Activated naive CD4-positive, alpha-beta T cell treated with anti-CD3 and anti-CD28 coated beads, Interleukin-2, amount 10 ng/mL, durations not matched to agents 5 hours and 36 hours (primary cell): Measurements from ENCODE around the gene SATL1. TPM values are rescaled to one million over a fixed set of nuclear protein-coding genes. Genes with fewer than 3 reads are reported as not detected.

Experiments
- total RNA-seq, 2 experiments: library from RNA; stranded (reverse); gene quantifications; one replicate each; pipeline ENCODE4 v1.2.3, GENCODE V29; 2021

SATL1 gene, protein sequence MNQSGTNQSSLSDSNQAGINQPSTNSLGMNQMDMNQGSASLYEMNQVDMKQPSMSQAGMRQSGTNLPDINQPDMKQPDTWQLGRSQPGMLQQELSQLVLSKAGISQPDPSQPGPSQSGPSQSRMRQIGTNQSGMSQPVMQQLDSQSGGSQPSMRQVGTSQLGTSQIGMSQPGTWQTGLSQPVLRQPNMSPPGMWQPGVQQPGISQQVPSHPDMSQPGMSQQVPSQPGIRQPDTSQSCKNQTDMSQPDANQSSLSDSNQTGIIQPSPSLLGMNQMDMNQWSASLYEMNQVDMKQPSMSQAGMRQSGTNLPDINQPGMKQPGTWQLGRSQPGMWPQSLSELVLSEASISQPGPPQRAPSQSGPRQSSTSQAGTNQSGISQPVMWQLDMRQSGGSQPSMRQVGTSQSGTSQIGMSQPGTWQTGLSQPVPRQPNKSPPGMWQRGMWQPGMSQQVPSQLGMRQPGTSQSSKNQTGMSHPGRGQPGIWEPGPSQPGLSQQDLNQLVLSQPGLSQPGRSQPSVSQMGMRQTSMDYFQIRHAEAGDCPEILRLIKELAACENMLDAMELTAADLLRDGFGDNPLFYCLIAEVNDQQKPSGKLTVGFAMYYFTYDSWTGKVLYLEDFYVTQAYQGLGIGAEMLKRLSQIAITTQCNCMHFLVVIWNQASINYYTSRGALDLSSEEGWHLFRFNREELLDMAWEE
- total RNA-seq: not detected

DNA sequence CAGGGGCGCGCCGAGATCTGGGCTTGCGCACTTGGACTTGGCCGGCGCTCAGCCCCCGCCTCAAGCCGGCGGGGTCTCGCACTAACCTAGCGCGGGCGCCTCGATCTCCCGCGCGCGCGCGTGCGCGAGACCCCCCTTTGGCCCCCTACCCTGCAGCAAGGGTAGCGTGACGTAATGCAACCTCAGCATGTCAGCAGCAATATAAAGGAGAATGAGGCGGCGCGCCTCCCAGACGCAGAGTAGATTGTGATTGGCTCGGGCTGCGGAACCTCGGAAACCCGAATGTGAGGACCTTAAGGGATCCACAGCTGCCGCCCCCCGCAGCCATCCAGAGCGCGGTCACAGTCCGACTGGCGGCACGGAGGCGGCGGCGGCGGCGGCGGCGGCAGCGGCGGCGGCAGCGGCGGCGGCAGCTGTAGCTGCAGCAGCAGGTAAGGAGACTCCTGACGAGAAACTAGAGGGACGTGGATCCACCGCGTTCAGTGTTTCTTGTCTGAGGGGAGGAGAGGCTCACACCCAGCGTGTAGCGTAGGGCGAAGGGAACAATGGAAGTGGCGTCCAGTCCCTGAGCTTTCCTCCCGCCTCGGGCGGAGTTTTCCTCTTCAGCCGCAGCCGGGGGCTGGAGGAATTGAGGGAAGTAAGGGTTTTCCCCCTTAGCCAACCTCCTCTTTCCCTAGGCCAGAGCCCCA, at the start of gene SATL1, which contains the start of gene ZNF711:
TSS of gene SATL1 (minus strand) at position 19 of the 689 bp plus-strand sequence. CDS start 134,811 bp downstream, outside the sequence.
TSS of gene ZNF711 (plus strand) at position 231 of the 689 bp plus-strand sequence. CDS start 3,582 bp downstream, outside the sequence.

Other genes with a start within 250 kb of the SATL1 start
- 10 to 100 TPM; 13.2 to 13.5 TPM for gene APOOL, start 239.9 kb downstream of the SATL1 start, total RNA-seq
- under 1 TPM; 0.17 to 0.35 TPM for gene ZNF711, start 212 bp upstream of the SATL1 start, total RNA-seq
- gene POF1B, start 135.9 kb upstream of the SATL1 start, total RNA-seq: under 1 TPM; 0.07 to 0.15 TPM